Mesendoderm (in vitro differentiated cells): ENCODE measurements around the gene ADGRG1.
A peak's percentile ranks its signal among the peaks of the same experiment; 100 is the strongest.

Experiments used
- DNase-seq: peaks from one replicate; pipeline ENCODE4 v3.0.0; 2013
- H2AK5ac ChIP-seq: 2 replicates; pipeline ENCODE4 v1.6.1; 2013; ENCODE audit warnings: low read length, inconsistent platforms
- H2BK120ac ChIP-seq: 2 replicates; pipeline ENCODE4 v1.6.1; 2013; ENCODE audit warnings: low read depth, mild to moderate bottlenecking, low read length, moderate library complexity, mixed read lengths
- H2BK15ac ChIP-seq: replicated peaks from 2 replicates; pipeline ENCODE4 v1.6.1; 2013; ENCODE audit warnings: low read depth, mild to moderate bottlenecking, moderate library complexity
- H2BK5ac ChIP-seq: 2 replicates; pipeline ENCODE4 v1.6.1; 2013; ENCODE audit warnings: low read length, inconsistent platforms
- H3K18ac ChIP-seq: 2 replicates; pipeline ENCODE4 v1.6.1; 2013; ENCODE audit warnings: mild to moderate bottlenecking, low read length, mixed read lengths
- H3K23ac ChIP-seq: one replicate; pipeline ENCODE4 v1.6.1; 2013; ENCODE audit warnings: low read length
- H3K27ac ChIP-seq: 2 replicates; pipeline ENCODE4 v1.5.1; 2013; ENCODE audit warnings: low read depth, mild to moderate bottlenecking, inconsistent platforms, low read length, moderate library complexity
- H3K27me3 ChIP-seq: 2 replicates; pipeline ENCODE4 v1.6.1; 2013; ENCODE audit warnings: low read length, control low read depth, mild to moderate bottlenecking, inconsistent platforms; ENCODE audit not compliant: insufficient read depth, poor library complexity
- H3K36me3 ChIP-seq: 2 replicates; pipeline ENCODE4 v1.6.1; 2013; ENCODE audit warnings: low read length, inconsistent platforms; ENCODE audit not compliant: control insufficient read depth, insufficient read depth
- H3K4ac ChIP-seq: one replicate; pipeline ENCODE4 v1.6.1; 2013; ENCODE audit warnings: low read depth, mild to moderate bottlenecking, low read length, moderate library complexity
- H3K4me1 ChIP-seq: 2 replicates; pipeline ENCODE4 v1.6.1; 2013; ENCODE audit warnings: low read depth, low read length, inconsistent platforms; ENCODE audit not compliant: control insufficient read depth
- H3K4me2 ChIP-seq: 2 replicates; pipeline ENCODE4 v1.6.1; 2013; ENCODE audit warnings: low read length
- H3K4me3 ChIP-seq: 2 replicates; pipeline ENCODE4 v1.5.1; 2013; ENCODE audit warnings: mild to moderate bottlenecking, low read length
- H3K56ac ChIP-seq: one replicate; pipeline ENCODE4 v1.6.1; 2013; ENCODE audit warnings: low read length
- H3K79me1 ChIP-seq: 2 replicates; pipeline ENCODE4 v1.6.1; 2013; ENCODE audit warnings: low read length, inconsistent platforms
- H3K79me2 ChIP-seq: 2 replicates; pipeline ENCODE4 v1.6.1; 2013; ENCODE audit warnings: mild to moderate bottlenecking, low read length; ENCODE audit not compliant: control insufficient read depth, insufficient read depth
- H3K9ac ChIP-seq: 2 replicates; pipeline ENCODE4 v1.6.1; 2013; ENCODE audit warnings: low read length, inconsistent platforms
- H4K5ac ChIP-seq: one replicate; pipeline ENCODE4 v1.6.1; 2013; ENCODE audit warnings: low read length
- H4K8ac ChIP-seq: one replicate; pipeline ENCODE4 v1.6.1; 2013; ENCODE audit warnings: low read depth, mild to moderate bottlenecking, control low read depth, low read length, moderate library complexity
- WGBS: extraction: QIAGEN DNeasy Blood & Tissue Kit; methylation state at CpG from one replicate; pipeline ENCODE4 v1.1.7; 2013; ENCODE audit warnings: low lambda C conversion rate, missing lambda C conversion rate; ENCODE audit not compliant: insufficient coverage; ENCODE audit errors: extremely low coverage; 5-methylcytosine and 5-hydroxymethylcytosine counted together

ADGRG1 gene

DNA sequence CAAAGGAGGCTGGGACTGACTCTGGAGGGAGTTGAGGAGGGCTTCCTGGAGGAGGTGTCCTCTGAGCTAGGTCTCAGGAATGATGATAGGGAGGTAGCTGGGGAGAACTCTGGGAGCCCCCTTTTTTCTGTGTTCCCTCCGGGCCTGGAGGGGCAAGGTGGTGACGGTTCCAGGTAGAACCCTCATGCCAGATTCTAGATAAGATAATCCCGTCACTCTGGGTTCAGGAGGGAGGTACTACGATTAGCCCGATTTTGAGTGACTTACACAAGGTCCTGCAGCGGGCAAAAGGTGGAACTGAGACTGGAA lies 21.0 kb downstream of the ADGRG1 start:
- Histone ChIP-seq H2AK5ac (no peak overlapping the region), H3K56ac (no peak overlapping the region), H4K8ac (no peak overlapping the region), H3K27ac (no peak overlapping the region), H3K4ac (no peak overlapping the region), H2BK15ac (no peak overlapping the region), H3K36me3 (no peaks in the 10 kb centered on the region), H2BK120ac (no peak overlapping the region), H3K4me3 (no peak overlapping the region), H3K4me1 (no peaks in the 10 kb centered on the region), H3K27me3 (no peaks in the 10 kb centered on the region), H3K9ac (no peak overlapping the region), H3K23ac (no peak overlapping the region), H3K79me2 (no peaks in the 10 kb centered on the region), H4K5ac (no peak overlapping the region), H3K18ac (no peak overlapping the region), H3K4me2 (no peak overlapping the region), H2BK5ac (no peak overlapping the region), H3K79me1 (no peaks in the 10 kb centered on the region)
- no CpG with 5 or more reads among the region's 6 CpGs for WGBS
- DNase-seq, result no peak

DNA sequence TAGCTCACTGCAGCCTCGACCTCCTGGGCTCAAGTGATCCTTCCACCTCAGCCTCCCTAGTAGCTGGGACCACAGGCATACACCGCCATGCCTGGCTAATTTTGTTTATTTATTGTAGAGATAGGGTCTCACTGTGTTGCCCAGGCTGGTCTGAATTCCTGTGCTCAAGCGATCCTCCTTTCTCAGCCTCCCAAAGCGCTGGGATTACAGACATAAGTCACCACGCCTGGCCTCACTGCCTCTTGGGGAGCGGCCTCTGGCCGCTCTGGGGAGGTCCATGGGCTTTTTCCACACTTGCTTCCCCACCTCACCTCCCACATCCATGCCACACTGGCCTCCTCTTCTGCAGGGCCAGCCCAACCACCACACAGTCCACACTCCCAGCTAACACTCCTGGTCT lies 21.4 kb downstream of the ADGRG1 start:
- Histone ChIP-seq H3K9ac (no peak overlapping the region), H3K79me2 (no peaks in the 10 kb centered on the region), H3K4ac (no peak overlapping the region), H4K8ac (no peak overlapping the region), H3K4me3 (no peak overlapping the region), H2BK5ac (no peak overlapping the region), H3K27me3 (no peaks in the 10 kb centered on the region), H3K18ac (no peak overlapping the region), H3K79me1 (no peaks in the 10 kb centered on the region), H2AK5ac (no peak overlapping the region), H3K27ac (no peak overlapping the region), H2BK15ac (no peak overlapping the region), H3K36me3 (no peaks in the 10 kb centered on the region), H3K4me1 (no peaks in the 10 kb centered on the region), H3K4me2 (no peak overlapping the region), H3K56ac (no peak overlapping the region), H4K5ac (no peak overlapping the region), H3K23ac (no peak overlapping the region), H2BK120ac (no peak overlapping the region)
- no peak for DNase-seq
- WGBS, result no CpG with 5 or more reads among the region's 7 CpGs

DNA sequence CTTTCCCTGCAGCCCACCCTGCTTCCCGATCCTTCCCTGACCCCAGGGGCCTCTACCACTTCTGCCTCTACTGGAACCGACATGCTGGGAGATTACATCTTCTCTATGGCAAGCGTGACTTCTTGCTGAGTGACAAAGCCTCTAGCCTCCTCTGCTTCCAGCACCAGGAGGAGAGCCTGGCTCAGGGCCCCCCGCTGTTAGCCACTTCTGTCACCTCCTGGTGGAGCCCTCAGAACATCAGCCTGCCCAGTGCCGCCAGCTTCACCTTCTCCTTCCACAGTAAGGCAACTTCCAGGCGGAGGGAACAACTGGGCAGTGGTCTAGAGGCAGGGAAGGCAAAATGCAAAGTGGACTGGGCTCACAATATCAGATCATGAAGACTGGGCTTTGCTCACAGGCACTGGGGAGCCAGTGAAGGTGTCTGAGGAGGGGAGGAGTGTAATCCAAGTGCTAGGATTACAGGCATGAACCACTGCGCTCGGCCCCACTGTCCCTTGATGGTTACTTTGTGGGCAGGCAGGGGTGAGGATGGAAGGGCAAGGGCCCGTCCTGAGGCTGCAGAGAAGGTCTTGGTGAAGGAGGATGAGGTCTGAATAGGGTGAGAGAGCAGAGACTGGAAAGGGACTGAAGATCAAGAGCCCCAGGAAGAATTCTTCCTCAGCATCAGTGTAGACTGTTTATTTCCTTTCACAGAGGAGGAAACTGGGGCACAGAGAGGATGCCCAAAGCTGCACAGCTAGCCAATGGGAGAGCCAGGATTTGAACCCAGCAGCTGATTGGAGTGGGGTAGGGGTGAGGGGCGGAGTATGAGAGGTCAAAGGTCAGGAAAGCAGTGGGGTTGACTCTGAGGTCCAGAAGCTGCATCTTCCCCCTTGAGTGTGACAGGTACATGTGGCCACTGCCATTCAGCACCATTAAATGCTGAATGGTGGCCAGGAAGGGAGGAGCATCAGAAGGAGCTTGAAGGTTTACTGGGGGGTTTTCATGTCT lies 23.2 kb downstream of the ADGRG1 start:
- no peaks in the 10 kb centered on the region for H3K36me3 ChIP-seq
- no peak overlapping the region for H3K23ac ChIP-seq
- no peak overlapping the region for H2AK5ac ChIP-seq
- H3K79me2 ChIP-seq, result no peaks in the 10 kb centered on the region
- no peaks in the 10 kb centered on the region for H3K27me3 ChIP-seq
- no peak overlapping the region for H3K4ac ChIP-seq
- H3K9ac ChIP-seq, result no peak overlapping the region
- H2BK5ac ChIP-seq, result no peak overlapping the region
- no peak overlapping the region for H3K4me2 ChIP-seq
- no peak overlapping the region for H3K18ac ChIP-seq
- no peaks in the 10 kb centered on the region for H3K79me1 ChIP-seq
- WGBS, result no CpG with 5 or more reads among the region's 10 CpGs
- no peak overlapping the region for H2BK120ac ChIP-seq
- no peak overlapping the region for H3K27ac ChIP-seq
- no peak overlapping the region for H3K56ac ChIP-seq
- H3K4me1 ChIP-seq, result no peaks in the 10 kb centered on the region
- peak; percentile 50 for DNase-seq
- H4K5ac ChIP-seq, result no peak overlapping the region
- H4K8ac ChIP-seq, result no peak overlapping the region
- H3K4me3 ChIP-seq, result no peak overlapping the region
- no peak overlapping the region for H2BK15ac ChIP-seq

DNA sequence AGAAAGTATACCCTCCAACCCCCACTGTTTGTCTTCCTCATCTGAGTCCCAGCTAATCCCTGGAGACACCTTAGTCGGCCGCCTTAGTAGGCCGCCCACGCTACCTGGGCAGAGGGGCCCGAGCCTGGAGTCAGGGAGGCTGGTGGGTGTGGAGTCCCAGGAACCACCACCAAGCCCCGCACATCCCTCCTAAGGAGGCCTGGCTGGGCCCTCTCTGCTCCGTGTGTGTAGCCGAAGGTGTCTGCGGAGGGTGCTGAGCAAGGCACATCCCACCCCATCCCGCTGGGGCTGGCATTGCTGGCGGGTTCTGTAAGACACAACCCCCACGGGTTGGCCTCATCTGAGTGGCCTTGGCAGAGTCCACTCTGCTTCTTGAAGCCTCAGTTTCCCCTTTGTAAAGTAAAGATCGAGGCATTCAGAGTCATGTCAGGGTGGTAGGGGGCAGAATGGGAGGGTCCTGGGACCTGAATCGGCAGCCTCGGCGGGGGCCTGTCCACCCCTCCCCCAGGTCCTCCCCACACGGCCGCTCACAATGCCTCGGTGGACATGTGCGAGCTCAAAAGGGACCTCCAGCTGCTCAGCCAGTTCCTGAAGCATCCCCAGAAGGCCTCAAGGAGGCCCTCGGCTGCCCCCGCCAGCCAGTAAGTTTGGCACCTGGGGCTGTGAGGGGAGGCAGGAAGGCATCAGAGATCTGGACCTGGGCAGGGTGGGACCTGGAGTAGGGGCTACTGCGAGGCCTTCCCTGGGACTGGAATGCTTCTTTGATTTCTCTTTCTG lies 24.5 kb downstream of the ADGRG1 start:
- no peak overlapping the region for H3K9ac ChIP-seq
- H3K27ac ChIP-seq, result no peak overlapping the region
- WGBS, result no CpG with 5 or more reads among the region's 23 CpGs
- H3K4me1 ChIP-seq, result no peaks in the 10 kb centered on the region
- no peak overlapping the region for H4K8ac ChIP-seq
- H4K5ac ChIP-seq, result no peak overlapping the region
- no peak overlapping the region for H2BK15ac ChIP-seq
- H3K27me3 ChIP-seq, result no peaks in the 10 kb centered on the region
- no peak overlapping the region for H2BK120ac ChIP-seq
- no peak overlapping the region for H2AK5ac ChIP-seq
- H3K4ac ChIP-seq, result no peak overlapping the region
- H2BK5ac ChIP-seq, result no peak overlapping the region
- H3K23ac ChIP-seq, result no peak overlapping the region
- no peak for DNase-seq
- H3K56ac ChIP-seq, result no peak overlapping the region
- no peaks in the 10 kb centered on the region for H3K79me2 ChIP-seq
- H3K4me3 ChIP-seq, result no peak overlapping the region
- H3K4me2 ChIP-seq, result no peak overlapping the region
- no peaks in the 10 kb centered on the region for H3K79me1 ChIP-seq
- H3K36me3 ChIP-seq, result no peaks in the 10 kb centered on the region
- H3K18ac ChIP-seq, result no peak overlapping the region

DNA sequence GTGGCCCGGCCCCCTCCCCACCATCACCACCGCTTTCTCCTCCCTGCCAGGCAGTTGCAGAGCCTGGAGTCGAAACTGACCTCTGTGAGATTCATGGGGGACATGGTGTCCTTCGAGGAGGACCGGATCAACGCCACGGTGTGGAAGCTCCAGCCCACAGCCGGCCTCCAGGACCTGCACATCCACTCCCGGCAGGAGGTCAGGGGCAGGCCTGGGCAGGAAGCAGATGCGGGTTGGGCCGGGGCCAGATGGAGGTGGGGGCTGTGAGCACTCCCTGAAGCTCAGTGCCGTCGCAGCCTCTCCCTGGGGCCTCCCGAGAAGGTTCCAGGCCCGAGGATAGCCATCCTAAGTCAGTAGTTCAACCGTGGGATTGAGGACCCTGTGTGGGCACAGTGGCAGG lies 25.5 kb downstream of the ADGRG1 start:
- H2AK5ac ChIP-seq, result no peak overlapping the region
- H3K79me2 ChIP-seq, result no peaks in the 10 kb centered on the region
- no peak overlapping the region for H3K9ac ChIP-seq
- no peak overlapping the region for H3K4me2 ChIP-seq
- H3K56ac ChIP-seq, result no peak overlapping the region
- no peak overlapping the region for H2BK15ac ChIP-seq
- no peak overlapping the region for H4K5ac ChIP-seq
- no peak overlapping the region for H3K4ac ChIP-seq
- no peak overlapping the region for H3K23ac ChIP-seq
- no peak overlapping the region for H3K4me3 ChIP-seq
- no peak overlapping the region for H2BK120ac ChIP-seq
- no peaks in the 10 kb centered on the region for H3K36me3 ChIP-seq
- H3K27ac ChIP-seq, result no peak overlapping the region
- WGBS, result no CpG with 5 or more reads among the region's 16 CpGs
- H3K79me1 ChIP-seq, result no peaks in the 10 kb centered on the region
- H2BK5ac ChIP-seq, result no peak overlapping the region
- no peaks in the 10 kb centered on the region for H3K4me1 ChIP-seq
- no peak overlapping the region for H4K8ac ChIP-seq
- no peak overlapping the region for H3K18ac ChIP-seq
- H3K27me3 ChIP-seq, result no peaks in the 10 kb centered on the region
- no peak for DNase-seq
